KMS-11 (cell line): Measurements from ENCODE around the gene CPED1.

Source experiments
- H2AFZ ChIP-seq: fragments of 200-600 bp; sonication (generic); 2 replicates; pipeline ENCODE4 v1.6.1; 2016; ENCODE audit warnings: antibody characterized with exemption, mixed run types, low read depth
- H3K27ac ChIP-seq: fragments of 200-600 bp; sonication (generic); 2 replicates; pipeline ENCODE4 v1.6.1; 2016; ENCODE audit warnings: mild to moderate bottlenecking, mixed run types
- H3K27me3 ChIP-seq: fragments of 200-600 bp; sonication (generic); 2 replicates; pipeline ENCODE4 v1.6.1; 2017; ENCODE audit warnings: mild to moderate bottlenecking, low read depth, mixed run types, moderate library complexity; ENCODE audit not compliant: insufficient read depth
- H3K36me3 ChIP-seq: fragments of 200-600 bp; sonication (generic); 2 replicates; pipeline ENCODE4 v1.6.1; 2017; ENCODE audit warnings: mild to moderate bottlenecking, mixed run types; ENCODE audit not compliant: insufficient read depth
- H3K4me1 ChIP-seq: fragments of 200-600 bp; sonication (generic); 2 replicates; pipeline ENCODE4 v1.6.1; 2016; ENCODE audit warnings: mild to moderate bottlenecking, low read depth, mixed run types; ENCODE audit not compliant: poor library complexity, severe bottlenecking
- H3K4me2 ChIP-seq: fragments of 200-600 bp; sonication (generic); 2 replicates; pipeline ENCODE4 v1.7.0; 2016; ENCODE audit warnings: mild to moderate bottlenecking, mixed run types
- H3K4me3 ChIP-seq: fragments of 200-600 bp; sonication (generic); IDR thresholded peaks from 2 replicates; pipeline ENCODE4 v1.6.1; 2017; ENCODE audit warnings: low read depth, low read length, mixed read lengths; ENCODE audit not compliant: insufficient read depth
- H3K79me2 ChIP-seq: fragments of 200-600 bp; sonication (generic); 2 replicates; pipeline ENCODE4 v1.6.1; 2016; ENCODE audit warnings: low read depth, mixed run types; ENCODE audit not compliant: insufficient read depth
- H3K9ac ChIP-seq: fragments of 200-600 bp; sonication (generic); 2 replicates; pipeline ENCODE4 v1.6.1; 2016; ENCODE audit warnings: mild to moderate bottlenecking, mixed run types
- H4K20me1 ChIP-seq: fragments of 200-600 bp; sonication (generic); 2 replicates; pipeline ENCODE4 v1.6.1; 2016; ENCODE audit warnings: mild to moderate bottlenecking, mixed run types; ENCODE audit not compliant: insufficient read depth
- TF ChIP-seq, protein P1 (sequence below): fragments of 200-600 bp; sonication (generic); conservative IDR thresholded peaks from 2 replicates; pipeline ENCODE4 v1.6.1; 2017; ENCODE audit warnings: low read depth, mild to moderate bottlenecking, antibody characterized with exemption, low read length, moderate library complexity, mixed read lengths

The CPED1 gene

DNA sequence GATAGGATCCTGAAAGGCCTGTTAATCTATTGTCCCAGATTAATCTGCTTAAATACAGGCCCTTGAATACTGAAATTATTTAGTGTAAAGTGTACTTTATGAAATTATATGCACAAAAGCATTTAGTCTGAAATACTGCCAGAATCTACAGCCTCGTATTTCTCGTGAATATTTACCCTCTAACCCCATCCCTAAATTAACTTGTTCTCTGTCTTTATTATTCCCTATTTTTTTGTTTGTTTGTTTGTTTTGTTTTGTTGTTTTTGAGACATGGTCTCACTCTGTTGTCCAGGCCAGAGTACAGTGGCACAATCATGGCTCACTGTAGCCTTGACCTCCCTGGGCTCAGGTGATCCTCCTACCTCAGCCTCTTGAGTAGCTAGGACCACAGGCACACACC, 2.7 kb upstream of the CPED1 start:
- Histone ChIP-seq H3K4me2 (no peak overlapping the region), H2AFZ (no peak overlapping the region), H3K27ac (no peak overlapping the region), H3K4me1 (peaks cover 43% of the 10 kb centered on the region), H4K20me1 (no peaks in the 10 kb centered on the region), H3K36me3 (no peaks in the 10 kb centered on the region), H3K79me2 (no peaks in the 10 kb centered on the region), H3K9ac (no peak overlapping the region), H3K4me3 (no peak overlapping the region), H3K27me3 (no peaks in the 10 kb centered on the region; the same call in 1 of the 2 replicates)
- TF ChIP-seq, protein P1, sequence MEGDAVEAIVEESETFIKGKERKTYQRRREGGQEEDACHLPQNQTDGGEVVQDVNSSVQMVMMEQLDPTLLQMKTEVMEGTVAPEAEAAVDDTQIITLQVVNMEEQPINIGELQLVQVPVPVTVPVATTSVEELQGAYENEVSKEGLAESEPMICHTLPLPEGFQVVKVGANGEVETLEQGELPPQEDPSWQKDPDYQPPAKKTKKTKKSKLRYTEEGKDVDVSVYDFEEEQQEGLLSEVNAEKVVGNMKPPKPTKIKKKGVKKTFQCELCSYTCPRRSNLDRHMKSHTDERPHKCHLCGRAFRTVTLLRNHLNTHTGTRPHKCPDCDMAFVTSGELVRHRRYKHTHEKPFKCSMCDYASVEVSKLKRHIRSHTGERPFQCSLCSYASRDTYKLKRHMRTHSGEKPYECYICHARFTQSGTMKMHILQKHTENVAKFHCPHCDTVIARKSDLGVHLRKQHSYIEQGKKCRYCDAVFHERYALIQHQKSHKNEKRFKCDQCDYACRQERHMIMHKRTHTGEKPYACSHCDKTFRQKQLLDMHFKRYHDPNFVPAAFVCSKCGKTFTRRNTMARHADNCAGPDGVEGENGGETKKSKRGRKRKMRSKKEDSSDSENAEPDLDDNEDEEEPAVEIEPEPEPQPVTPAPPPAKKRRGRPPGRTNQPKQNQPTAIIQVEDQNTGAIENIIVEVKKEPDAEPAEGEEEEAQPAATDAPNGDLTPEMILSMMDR, result no peak

DNA sequence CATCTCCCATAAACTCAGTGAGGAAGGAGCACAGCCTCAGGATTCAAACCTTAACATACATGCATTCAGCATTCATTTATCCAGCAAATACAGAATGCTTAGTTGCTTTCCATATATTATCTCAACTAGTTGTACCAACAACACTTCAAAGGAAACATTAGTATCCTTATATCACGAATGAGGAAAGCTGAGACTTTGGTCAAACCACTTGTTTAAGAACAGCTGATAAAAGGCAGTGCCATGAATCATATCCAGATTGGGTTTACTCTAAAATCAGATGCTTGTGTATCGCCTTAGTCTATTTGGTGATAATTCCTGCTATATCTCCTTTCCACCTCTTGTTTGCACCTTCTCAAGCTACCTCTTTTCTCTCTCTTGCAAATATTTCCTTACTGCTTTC, 1.9 kb upstream of the CPED1 start:
- Histone ChIP-seq H3K36me3 (no peaks in the 10 kb centered on the region), H3K4me2 (no peak overlapping the region), H3K27ac (no peak overlapping the region), H3K9ac (no peak overlapping the region), H3K4me3 (no peak overlapping the region), H3K4me1 (peaks cover 48% of the 10 kb centered on the region), H3K79me2 (no peaks in the 10 kb centered on the region), H3K27me3 (no peaks in the 10 kb centered on the region; the same call in 1 of the 2 replicates), H2AFZ (no peak overlapping the region), H4K20me1 (no peaks in the 10 kb centered on the region)
- TF ChIP-seq, protein P1, result no peak

DNA sequence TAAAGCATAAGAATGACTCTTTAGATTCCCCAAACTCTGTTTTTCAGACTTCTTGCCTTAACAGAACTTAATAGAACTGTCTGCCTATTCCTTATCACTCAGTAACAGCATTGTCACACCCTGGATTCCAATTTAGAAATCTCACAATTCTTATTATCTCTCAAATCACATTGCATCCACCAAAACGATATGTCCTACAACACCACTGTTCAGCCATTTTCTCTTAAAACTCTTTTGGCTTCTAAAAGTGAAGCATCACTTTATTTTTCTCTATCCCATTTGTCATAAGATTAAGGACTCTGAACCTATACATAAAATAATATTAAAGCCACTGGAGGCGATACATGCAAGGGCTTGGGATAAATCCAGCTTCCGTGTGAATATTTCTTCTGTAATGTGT, 1.2 kb upstream of the CPED1 start:
- no peak overlapping the region for H3K4me3 ChIP-seq
- TF ChIP-seq, protein P1, result no peak

DNA sequence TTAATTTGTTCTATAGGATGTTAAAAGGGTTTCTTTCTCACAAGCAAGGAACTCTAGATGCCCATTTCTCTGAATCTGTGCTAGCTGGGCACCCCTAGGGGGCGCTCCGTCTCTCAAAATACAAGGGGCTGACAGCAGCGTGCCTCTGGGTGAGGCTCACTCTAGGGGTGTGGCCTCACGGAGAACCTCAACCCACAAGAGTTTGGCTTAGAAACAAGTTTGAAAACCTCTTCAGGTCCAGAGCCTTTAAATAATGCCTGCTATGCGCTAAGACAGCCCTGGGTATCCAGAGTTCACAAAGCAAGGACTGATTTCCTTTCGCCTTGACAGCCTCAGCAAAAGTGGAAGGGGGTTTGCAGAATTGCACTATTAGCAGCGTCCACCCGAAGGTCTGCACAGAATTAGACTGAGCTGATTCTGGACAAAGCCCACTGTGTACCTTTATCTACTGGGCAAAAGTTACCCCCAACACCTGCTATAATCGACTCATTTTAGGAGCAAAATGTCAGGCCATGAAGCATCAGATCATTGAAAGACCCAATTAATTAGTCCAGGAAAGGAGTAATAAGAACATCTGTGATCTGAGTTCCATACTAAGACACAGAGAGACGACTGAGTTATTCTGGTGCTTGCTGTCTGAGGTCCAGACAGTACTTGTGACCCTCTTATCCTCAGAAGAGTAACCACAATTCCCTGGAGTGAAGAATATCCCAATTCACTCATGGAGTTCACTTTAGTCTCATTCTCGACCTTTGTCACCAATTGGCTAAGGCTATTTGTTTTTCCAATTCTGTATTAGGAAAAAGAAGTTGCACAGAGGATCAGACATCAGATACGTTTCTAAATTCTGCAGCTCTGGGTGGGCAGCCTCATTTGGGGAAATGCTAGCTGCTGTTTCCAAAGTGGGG, 574 bp upstream of the CPED1 start:
- Histone ChIP-seq H3K4me1 (peaks cover 48% of the 10 kb centered on the region), H4K20me1 (no peaks in the 10 kb centered on the region), H3K4me3 (peak overlapping the region; percentile 70), H2AFZ (peak overlapping the region; percentile 65), H3K4me2 (peak overlapping the region; percentile 86), H3K9ac (peak overlapping the region; percentile 0; the same call in 1 of the 2 replicates), H3K36me3 (no peaks in the 10 kb centered on the region), H3K79me2 (no peaks in the 10 kb centered on the region), H3K27ac (no peak overlapping the region; the same call in 1 of the 2 replicates), H3K27me3 (no peaks in the 10 kb centered on the region; the same call in 1 of the 2 replicates)
- TF ChIP-seq, protein P1, result peak; percentile 100

More for the DNA sequence above, 1.2 kb upstream of the CPED1 start:
- H3K27me3 ChIP-seq, result no peaks in the 10 kb centered on the region; the same call in 1 of the 2 replicates
- no peaks in the 10 kb centered on the region for H3K79me2 ChIP-seq
- no peak overlapping the region; the same call in 1 of the 2 replicates for H3K4me2 ChIP-seq
- H4K20me1 ChIP-seq, result no peaks in the 10 kb centered on the region
- H3K9ac ChIP-seq, result no peak overlapping the region
- peak overlapping the region; percentile 65; the same call in 1 of the 2 replicates for H2AFZ ChIP-seq
- H3K27ac ChIP-seq, result no peak overlapping the region
- H3K36me3 ChIP-seq, result no peaks in the 10 kb centered on the region
- H3K4me1 ChIP-seq, result peaks cover 48% of the 10 kb centered on the region
